Sigmoid colon (tissue), 4 donors: ENCODE measurements around the gene ASF1A.

Experiments
- CTCF ChIP-seq, 4 experiments: fragments of 450-650 bp in 3 of 4; fragments of 200-600 bp in 1 of 4; IDR thresholded peaks; one replicate each; pipeline ENCODE4 v1.5.1; 2016 to 2019; ENCODE audit warnings: antibody characterized with exemption in 4 of 4, mild to moderate bottlenecking in 3 of 4, moderate library complexity in 2 of 4
- EP300 ChIP-seq, 4 donors: sonication (generic); formaldehyde crosslinking; IDR thresholded peaks; one replicate each; pipeline ENCODE4 v1.6.1; 2017; ENCODE audit warnings: antibody characterized with exemption in 4 of 4
- POLR2A ChIP-seq, 2 donors: fragments of 450-650 bp; IDR thresholded peaks; one replicate each; pipeline ENCODE4 v1.6.1; 2016; ENCODE audit warnings: antibody characterized with exemption in 2 of 2, mild to moderate bottlenecking in 2 of 2, moderate library complexity in 2 of 2

GRCh38 chr6:118917546-118918328 is 23.8 kb downstream of the ASF1A start:
- TF ChIP-seq CTCF (IDR thresholded peaks at IDR 0.05) (no peak), EP300 (IDR thresholded peaks at IDR 0.05) (no peak), POLR2A (IDR thresholded peaks at IDR 0.05) (no peak)
